ENCODE results near the gene EEFSEC. TPM values are rescaled to one million over a fixed set of nuclear protein-coding genes. Genes with fewer than 3 reads are reported as not detected.

EEFSEC gene
- total RNA-seq, 1 donor from 2014 or later = 10.1 TPM

- no peak overlapping the region for H3K4me3 ChIP-seq (ENCODE audit: low read depth, low read length)
- DNase-seq (ENCODE audit: low read depth) = no peak
- TF ChIP-seq CTCF (conservative IDR thresholded peaks at IDR 0.05; ENCODE audit: low read depth, low read length) = no peak
These were observed 202.2 kb downstream of the EEFSEC start for GRCh38 chr3:128355543-128355919.

GRCh38 chr3:128356822-128357221 is 203.5 kb downstream of the EEFSEC start:
- no peak for DNase-seq (ENCODE audit: low read depth)
- TF ChIP-seq CTCF (conservative IDR thresholded peaks at IDR 0.05; ENCODE audit: low read depth, low read length) = no peak
- H3K4me3 ChIP-seq (ENCODE audit: low read depth, low read length) = no peak overlapping the region

DNA sequence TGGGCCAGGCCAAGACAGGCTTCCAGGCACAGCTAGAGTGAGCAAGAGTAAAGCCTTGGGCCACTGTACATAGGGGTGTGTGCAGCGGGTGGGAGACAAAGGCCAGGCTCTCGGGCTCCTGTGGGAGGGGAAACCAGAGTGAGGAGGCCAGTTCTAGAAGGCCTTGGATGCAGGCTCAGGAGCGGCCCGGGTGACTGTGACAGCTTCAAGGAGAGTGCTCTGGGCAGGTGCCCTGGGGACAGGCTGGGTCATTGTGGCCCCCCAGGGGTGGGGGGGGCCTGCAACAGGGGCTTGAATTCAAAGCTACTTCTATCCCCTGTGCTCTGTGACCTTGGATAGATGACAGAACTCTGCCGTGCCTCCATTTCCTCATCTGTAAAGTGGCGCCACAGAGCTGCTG is 204.3 kb downstream of the EEFSEC start:
- no peak overlapping the region for H3K4me3 ChIP-seq (ENCODE audit: low read depth, low read length)
- no peak for DNase-seq (ENCODE audit: low read depth)
- no peak for TF ChIP-seq CTCF (conservative IDR thresholded peaks at IDR 0.05; ENCODE audit: low read depth, low read length)

- TF ChIP-seq CTCF (conservative IDR thresholded peaks at IDR 0.05; ENCODE audit: low read depth, low read length) = no peak
- no peak for DNase-seq (ENCODE audit: low read depth)
- no peak overlapping the region for H3K4me3 ChIP-seq (ENCODE audit: low read depth, low read length)
These were observed 205.0 kb downstream of the EEFSEC start for GRCh38 chr3:128358156-128358895.

DNA sequence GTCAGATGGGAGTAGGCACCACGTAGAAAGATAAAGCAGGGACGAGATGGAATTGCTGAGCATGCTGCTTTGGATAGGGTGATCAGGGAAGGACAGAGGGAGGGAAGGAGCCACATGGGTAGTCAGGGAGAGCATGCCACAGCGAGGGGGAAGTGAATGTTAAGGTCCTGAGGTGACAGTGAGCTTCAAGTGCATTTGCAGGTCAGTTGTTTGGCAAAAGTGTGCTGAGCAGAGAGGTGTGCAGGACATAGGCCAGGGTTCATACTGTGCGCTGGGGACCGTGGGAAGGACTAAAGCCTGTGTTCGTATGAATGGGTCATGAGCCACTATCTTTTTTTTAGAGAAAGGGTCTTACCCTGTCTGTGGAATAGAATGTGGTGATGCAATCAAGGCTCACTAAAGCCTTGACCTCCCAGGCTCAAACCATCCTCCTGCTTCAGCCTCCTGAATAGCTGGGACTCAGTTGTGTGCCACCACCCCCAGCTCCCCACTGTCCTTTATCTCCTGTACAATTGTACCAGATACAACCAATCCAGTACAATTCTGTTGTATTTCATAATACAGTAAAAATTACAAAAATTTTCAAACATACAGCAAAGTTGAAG is 205.9 kb downstream of the EEFSEC start:
- no peak overlapping the region for H3K4me3 ChIP-seq (ENCODE audit: low read depth, low read length)
- DNase-seq (ENCODE audit: low read depth) = no peak

DNA sequence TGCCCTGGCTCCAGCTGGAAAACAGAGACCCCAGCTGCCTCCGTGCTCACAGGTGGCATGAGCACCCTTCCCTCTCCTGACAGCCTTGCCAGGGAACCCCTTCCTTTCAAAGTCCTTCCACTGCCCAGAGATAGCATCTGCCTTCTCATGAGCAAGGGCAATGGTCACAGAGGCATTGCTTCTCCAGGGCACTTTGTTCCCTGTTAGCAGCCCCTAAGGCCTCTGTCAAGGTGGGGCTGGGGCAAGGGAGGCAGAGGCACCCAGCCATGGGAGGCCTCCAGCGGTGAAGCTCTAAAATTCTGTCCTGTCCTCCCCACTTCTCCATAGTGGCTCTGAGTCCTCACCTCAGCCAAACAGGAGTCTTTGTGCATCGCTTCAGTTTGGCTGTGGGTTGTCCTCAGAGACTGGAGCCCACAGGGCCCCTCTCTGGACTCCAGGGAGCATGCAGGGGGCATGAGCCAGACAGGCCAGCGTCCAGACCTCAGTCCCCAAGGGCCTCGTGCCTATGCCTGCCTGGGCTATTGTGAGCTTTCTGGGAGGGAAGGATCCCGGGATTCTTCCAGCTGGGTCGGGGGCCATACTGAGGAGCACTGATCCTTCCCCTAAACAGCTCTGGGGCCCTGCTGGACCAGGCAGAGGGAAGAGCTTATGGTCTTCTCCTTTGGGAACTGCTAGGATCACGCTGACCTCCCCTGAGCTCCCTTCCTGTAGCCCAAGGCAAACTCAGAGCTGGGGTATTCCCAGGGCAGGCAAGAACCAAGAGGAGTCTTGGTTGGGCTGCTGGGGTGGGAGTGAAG is 206.8 kb downstream of the EEFSEC start:
- H3K4me3 ChIP-seq (ENCODE audit: low read depth, low read length) = no peak overlapping the region
- DNase-seq (ENCODE audit: low read depth) = no peak
- no peak for TF ChIP-seq CTCF (conservative IDR thresholded peaks at IDR 0.05; ENCODE audit: low read depth, low read length)

More for the DNA sequence above, 205.9 kb downstream of the EEFSEC start:
- no peak for TF ChIP-seq CTCF (conservative IDR thresholded peaks at IDR 0.05; ENCODE audit: low read depth, low read length)

All from epithelial cell of proximal tubule (primary cell).